ENCODE measurements around the gene DLG3.

Gene DLG3

DNA sequence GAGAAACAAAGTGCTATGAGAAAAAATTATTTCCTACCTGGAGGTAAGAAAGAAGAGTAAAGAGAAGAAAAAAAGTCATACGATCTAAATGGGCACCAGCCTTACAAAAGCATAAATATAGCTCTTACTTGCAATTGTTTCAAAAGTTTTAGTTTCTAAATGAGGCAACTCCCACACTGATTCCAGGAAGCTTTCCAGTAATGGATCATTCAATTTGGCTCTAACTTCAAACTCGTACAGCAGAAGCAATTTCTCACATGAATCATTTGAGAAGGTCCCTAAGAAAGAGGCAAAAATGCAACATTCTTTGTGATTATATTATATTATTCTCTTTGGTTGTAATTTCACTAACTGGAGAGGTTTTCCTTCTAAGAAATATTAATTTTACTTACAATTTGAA is 109.9 kb downstream of the DLG3 start:
- H3K4me2 ChIP-seq (ENCODE audit: low read length): no peak overlapping the region
- H3K27me3 ChIP-seq (ENCODE audit: control insufficient read depth, low read length): no peaks in the 10 kb centered on the region
- no peaks in the 10 kb centered on the region for H3K36me3 ChIP-seq (ENCODE audit: control insufficient read depth, low read length)
- no peaks in the 10 kb centered on the region for H3K9me3 ChIP-seq (ENCODE audit: control insufficient read depth, insufficient read depth, low read length)
- H3K4me3 ChIP-seq (ENCODE audit: low read length): no peak overlapping the region
- no peaks in the 10 kb centered on the region for H3F3A ChIP-seq (ENCODE audit: control insufficient read depth, insufficient read depth)
- no peaks in the 10 kb centered on the region for H3K9me2 ChIP-seq (replicated peaks; ENCODE audit: control insufficient read depth, low read length)
- no peaks in the 10 kb centered on the region for H4K20me1 ChIP-seq (ENCODE audit: control insufficient read depth, insufficient read depth, low read depth, low read length)
- no peak for TF ChIP-seq EZH2phosphoT487 (IDR thresholded peaks at IDR 0.05; ENCODE audit: borderline replicate concordance, low read length)
- TF ChIP-seq, protein P1, sequence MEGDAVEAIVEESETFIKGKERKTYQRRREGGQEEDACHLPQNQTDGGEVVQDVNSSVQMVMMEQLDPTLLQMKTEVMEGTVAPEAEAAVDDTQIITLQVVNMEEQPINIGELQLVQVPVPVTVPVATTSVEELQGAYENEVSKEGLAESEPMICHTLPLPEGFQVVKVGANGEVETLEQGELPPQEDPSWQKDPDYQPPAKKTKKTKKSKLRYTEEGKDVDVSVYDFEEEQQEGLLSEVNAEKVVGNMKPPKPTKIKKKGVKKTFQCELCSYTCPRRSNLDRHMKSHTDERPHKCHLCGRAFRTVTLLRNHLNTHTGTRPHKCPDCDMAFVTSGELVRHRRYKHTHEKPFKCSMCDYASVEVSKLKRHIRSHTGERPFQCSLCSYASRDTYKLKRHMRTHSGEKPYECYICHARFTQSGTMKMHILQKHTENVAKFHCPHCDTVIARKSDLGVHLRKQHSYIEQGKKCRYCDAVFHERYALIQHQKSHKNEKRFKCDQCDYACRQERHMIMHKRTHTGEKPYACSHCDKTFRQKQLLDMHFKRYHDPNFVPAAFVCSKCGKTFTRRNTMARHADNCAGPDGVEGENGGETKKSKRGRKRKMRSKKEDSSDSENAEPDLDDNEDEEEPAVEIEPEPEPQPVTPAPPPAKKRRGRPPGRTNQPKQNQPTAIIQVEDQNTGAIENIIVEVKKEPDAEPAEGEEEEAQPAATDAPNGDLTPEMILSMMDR (IDR thresholded peaks at IDR 0.05; ENCODE audit: low read depth, low read length, poor library complexity, severe bottlenecking): no peak
- no peaks in the 10 kb centered on the region for H3K79me2 ChIP-seq (ENCODE audit: control insufficient read depth, low read length)
- H3K4me1 ChIP-seq (ENCODE audit: control insufficient read depth, low read length): peaks cover 4% of the 10 kb centered on the region
- H3K27ac ChIP-seq (ENCODE audit: low read depth, low read length): no peak overlapping the region

DNA sequence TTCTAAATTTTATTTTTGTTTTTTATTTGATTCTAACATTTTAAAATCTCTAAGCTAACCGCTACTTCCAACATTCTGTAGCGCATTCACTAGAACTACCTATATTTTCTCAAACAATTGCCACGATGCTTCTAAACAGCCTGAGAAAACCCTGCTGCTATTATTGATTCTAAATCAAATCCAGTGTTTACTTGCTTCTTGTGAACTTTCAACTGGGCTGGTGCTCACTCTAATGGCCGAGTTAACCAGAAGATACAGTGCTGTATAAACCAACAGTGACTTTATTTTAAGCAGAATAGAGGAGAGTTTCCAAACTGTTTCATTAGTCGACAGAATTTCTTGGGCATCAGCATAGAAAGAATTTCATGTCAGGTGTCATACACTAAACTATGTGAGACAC is 110.3 kb downstream of the DLG3 start:
- Histone ChIP-seq H3K27ac (ENCODE audit: low read depth, low read length) (no peak overlapping the region), H3F3A (ENCODE audit: control insufficient read depth, insufficient read depth) (no peaks in the 10 kb centered on the region), H3K79me2 (ENCODE audit: control insufficient read depth, low read length) (no peaks in the 10 kb centered on the region), H3K4me3 (ENCODE audit: low read length) (no peak overlapping the region), H4K20me1 (ENCODE audit: control insufficient read depth, insufficient read depth, low read depth, low read length) (no peaks in the 10 kb centered on the region), H3K27me3 (ENCODE audit: control insufficient read depth, low read length) (no peaks in the 10 kb centered on the region), H3K9me2 (replicated peaks; ENCODE audit: control insufficient read depth, low read length) (no peaks in the 10 kb centered on the region), H3K9me3 (ENCODE audit: control insufficient read depth, insufficient read depth, low read length) (no peaks in the 10 kb centered on the region), H3K36me3 (ENCODE audit: control insufficient read depth, low read length) (no peaks in the 10 kb centered on the region), H3K4me1 (ENCODE audit: control insufficient read depth, low read length) (peaks cover 4% of the 10 kb centered on the region), H3K4me2 (ENCODE audit: low read length) (no peak overlapping the region)
- TF ChIP-seq, protein P1 (IDR thresholded peaks at IDR 0.05; ENCODE audit: low read depth, low read length, poor library complexity, severe bottlenecking): no peak
- no peak for TF ChIP-seq EZH2phosphoT487 (IDR thresholded peaks at IDR 0.05; ENCODE audit: borderline replicate concordance, low read length)
